Measurements from ENCODE around the gene RPS6KA5. TPM values are rescaled to one million over a fixed set of nuclear protein-coding genes. Genes with fewer than 3 reads are reported as not detected.

The RPS6KA5 gene
- total RNA-seq, 3 donors from 2014 or later: 17.3 to 19.5 (median 19.4) TPM

DNA sequence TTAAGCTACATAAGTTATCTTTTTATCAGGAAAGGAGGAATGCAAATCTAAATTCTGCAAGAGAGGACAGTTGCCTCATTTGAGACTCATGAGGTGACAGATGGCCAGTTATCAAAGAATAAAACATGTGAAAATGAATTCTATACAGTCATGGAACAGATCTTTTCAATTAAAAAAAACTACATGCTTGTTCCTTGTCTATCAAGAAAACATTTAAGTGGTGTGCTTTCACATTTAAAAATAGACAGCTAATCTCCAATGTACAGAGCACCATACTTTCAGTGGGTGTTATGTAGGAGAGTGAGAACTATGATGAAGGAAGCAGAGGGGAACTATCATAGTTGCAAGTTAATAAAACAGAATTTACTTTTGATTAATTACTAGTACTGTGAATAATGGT is 167.5 kb downstream of the RPS6KA5 start:
- ATAC-seq: no peak
- peaks cover 18% of the 10 kb centered on the region for H3K36me3 Mint-ChIP-seq (ENCODE audit: insufficient read depth)
- H3K9me3 Mint-ChIP-seq: no peaks in the 10 kb centered on the region
- DNase-seq: no peak
- H3K4me3 Mint-ChIP-seq: no peak overlapping the region
- no peaks in the 10 kb centered on the region for H3K27me3 Mint-ChIP-seq (ENCODE audit: low read depth)
- H3K4me1 Mint-ChIP-seq (ENCODE audit: low read depth): peaks cover 4% of the 10 kb centered on the region

GRCh38 chr14:90891326-90891725 is 169.1 kb downstream of the RPS6KA5 start:
- DNase-seq (no peak), ATAC-seq (no peak)
- no peaks in the 10 kb centered on the region for H3K9me3 Mint-ChIP-seq
- peaks cover 17% of the 10 kb centered on the region for H3K36me3 Mint-ChIP-seq (ENCODE audit: insufficient read depth)
- H3K27me3 Mint-ChIP-seq (ENCODE audit: low read depth): no peaks in the 10 kb centered on the region
- peaks cover 4% of the 10 kb centered on the region for H3K4me1 Mint-ChIP-seq (ENCODE audit: low read depth)
- no peak overlapping the region for H3K4me3 Mint-ChIP-seq

GRCh38 chr14:90890322-90891020 is 170.0 kb downstream of the RPS6KA5 start:
- Mint-ChIP-seq H3K4me1 (ENCODE audit: low read depth) (peaks cover 4% of the 10 kb centered on the region), H3K9me3 (no peaks in the 10 kb centered on the region), H3K36me3 (ENCODE audit: insufficient read depth) (peaks cover 17% of the 10 kb centered on the region), H3K27me3 (ENCODE audit: low read depth) (no peaks in the 10 kb centered on the region), H3K4me3 (no peak overlapping the region)
- DNase-seq (no peak), ATAC-seq (no peak)

GRCh38 chr14:90886297-90886815 is 174.1 kb downstream of the RPS6KA5 start:
- no peaks in the 10 kb centered on the region for H3K27me3 Mint-ChIP-seq (ENCODE audit: low read depth)
- H3K4me1 Mint-ChIP-seq (ENCODE audit: low read depth): no peaks in the 10 kb centered on the region
- H3K9me3 Mint-ChIP-seq: peaks cover 9% of the 10 kb centered on the region
- DNase-seq (no peak), ATAC-seq (no peak)
- H3K36me3 Mint-ChIP-seq (ENCODE audit: insufficient read depth): peaks cover 25% of the 10 kb centered on the region
- H3K4me3 Mint-ChIP-seq: no peak overlapping the region

DNA sequence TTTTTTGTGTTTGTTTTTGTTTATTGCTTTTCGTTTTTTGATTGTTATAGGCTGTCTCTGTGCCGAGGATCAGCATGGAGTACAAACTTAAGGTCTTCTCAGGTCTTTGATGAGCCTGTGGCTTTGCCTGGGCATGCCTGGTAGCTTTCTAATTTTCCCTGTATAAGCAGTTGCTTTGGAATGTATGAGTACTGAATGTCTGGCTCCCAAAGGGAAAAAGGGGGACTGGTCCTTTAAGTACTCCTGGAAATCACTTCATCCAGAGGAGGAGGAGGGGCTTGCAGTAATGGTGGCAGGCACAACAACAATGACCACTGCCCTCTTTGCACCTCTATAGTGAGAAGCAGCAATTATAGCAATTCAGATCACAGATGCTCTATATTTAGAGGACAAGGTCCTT is 176.7 kb downstream of the RPS6KA5 start:
- Mint-ChIP-seq H3K4me3 (no peak overlapping the region), H3K4me1 (ENCODE audit: low read depth) (no peaks in the 10 kb centered on the region), H3K36me3 (ENCODE audit: insufficient read depth) (peaks cover 34% of the 10 kb centered on the region), H3K9me3 (peaks cover 9% of the 10 kb centered on the region), H3K27me3 (ENCODE audit: low read depth) (no peaks in the 10 kb centered on the region)
- no peak for DNase-seq
- no peak for ATAC-seq

- peaks cover 30% of the 10 kb centered on the region for H3K36me3 Mint-ChIP-seq (ENCODE audit: insufficient read depth)
- H3K9me3 Mint-ChIP-seq: peaks cover 9% of the 10 kb centered on the region
- no peaks in the 10 kb centered on the region for H3K4me1 Mint-ChIP-seq (ENCODE audit: low read depth)
- H3K27me3 Mint-ChIP-seq (ENCODE audit: low read depth): no peaks in the 10 kb centered on the region
- DNase-seq (no peak), ATAC-seq (no peak)
- H3K4me3 Mint-ChIP-seq: no peak overlapping the region
Measured at GRCh38 chr14:90883197-90883596, 177.2 kb downstream of the RPS6KA5 start.

- H3K27me3 Mint-ChIP-seq (ENCODE audit: low read depth): no peaks in the 10 kb centered on the region
- peaks cover 9% of the 10 kb centered on the region for H3K9me3 Mint-ChIP-seq
- peaks cover 46% of the 10 kb centered on the region for H3K36me3 Mint-ChIP-seq (ENCODE audit: insufficient read depth)
- no peak for ATAC-seq
- DNase-seq: no peak
- H3K4me3 Mint-ChIP-seq: no peak overlapping the region
- H3K4me1 Mint-ChIP-seq (ENCODE audit: low read depth): no peaks in the 10 kb centered on the region
Measured at GRCh38 chr14:90880282-90880681, 180.2 kb downstream of the RPS6KA5 start.

DNA sequence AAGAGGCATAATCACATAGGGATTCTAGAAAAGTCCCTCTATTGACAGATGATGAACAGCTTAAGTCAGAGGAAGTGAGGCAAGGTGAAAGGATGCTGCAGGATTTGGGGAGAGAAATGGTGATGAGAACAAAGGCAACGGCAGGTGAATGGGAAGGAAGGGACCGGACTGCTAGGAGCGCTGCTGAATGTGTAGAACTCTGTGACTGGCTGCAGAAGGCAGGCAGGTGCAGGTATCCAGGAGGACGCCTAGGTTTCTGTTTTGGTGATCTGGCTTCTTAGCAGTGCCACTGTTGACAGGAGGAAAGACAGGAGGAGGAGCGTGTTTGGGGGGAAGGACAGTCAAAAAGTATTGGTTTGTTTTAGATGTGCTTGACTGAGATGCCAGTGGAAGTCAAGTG is 185.8 kb downstream of the RPS6KA5 start:
- H3K36me3 Mint-ChIP-seq (ENCODE audit: insufficient read depth): peaks cover 53% of the 10 kb centered on the region
- no peaks in the 10 kb centered on the region for H3K9me3 Mint-ChIP-seq
- H3K4me3 Mint-ChIP-seq: no peak overlapping the region
- DNase-seq: no peak
- peaks cover 2% of the 10 kb centered on the region for H3K4me1 Mint-ChIP-seq (ENCODE audit: low read depth)
- ATAC-seq: no peak
- no peaks in the 10 kb centered on the region for H3K27me3 Mint-ChIP-seq (ENCODE audit: low read depth)

DNA sequence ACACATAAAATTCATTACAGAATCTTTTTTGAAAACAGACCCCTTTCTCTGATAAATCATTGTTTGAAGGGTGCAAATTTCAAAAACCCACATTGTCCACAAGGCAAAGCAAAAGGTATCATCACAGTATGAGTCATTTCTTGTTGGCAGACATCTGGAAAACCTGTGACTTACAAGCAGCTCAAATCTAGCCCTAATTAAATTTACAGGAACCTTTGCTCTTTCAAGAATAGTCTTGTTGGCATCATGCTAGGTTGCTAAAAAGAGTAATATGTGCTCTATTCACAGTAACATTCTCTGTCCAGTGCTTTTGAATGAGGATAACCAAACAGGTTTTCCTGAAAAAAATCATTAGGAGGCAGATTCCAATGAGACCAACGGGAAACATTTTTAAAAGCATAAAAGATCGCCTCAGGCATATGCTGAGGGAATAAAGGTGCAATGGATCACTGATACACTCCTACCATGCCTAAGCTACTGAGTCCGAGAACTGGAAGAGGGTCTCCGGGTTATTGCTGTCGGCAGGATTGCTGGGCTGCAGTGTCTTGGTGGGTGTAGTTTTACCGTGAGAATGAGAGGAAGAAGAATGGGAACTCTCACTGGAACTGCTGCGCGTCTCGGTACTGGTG is 188.7 kb downstream of the RPS6KA5 start:
- Mint-ChIP-seq H3K4me1 (ENCODE audit: low read depth) (peaks cover 2% of the 10 kb centered on the region), H3K27me3 (ENCODE audit: low read depth) (no peaks in the 10 kb centered on the region), H3K9me3 (no peaks in the 10 kb centered on the region), H3K36me3 (ENCODE audit: insufficient read depth) (peaks cover 35% of the 10 kb centered on the region), H3K4me3 (no peak overlapping the region)
- DNase-seq: no peak
- ATAC-seq: no peak

DNA sequence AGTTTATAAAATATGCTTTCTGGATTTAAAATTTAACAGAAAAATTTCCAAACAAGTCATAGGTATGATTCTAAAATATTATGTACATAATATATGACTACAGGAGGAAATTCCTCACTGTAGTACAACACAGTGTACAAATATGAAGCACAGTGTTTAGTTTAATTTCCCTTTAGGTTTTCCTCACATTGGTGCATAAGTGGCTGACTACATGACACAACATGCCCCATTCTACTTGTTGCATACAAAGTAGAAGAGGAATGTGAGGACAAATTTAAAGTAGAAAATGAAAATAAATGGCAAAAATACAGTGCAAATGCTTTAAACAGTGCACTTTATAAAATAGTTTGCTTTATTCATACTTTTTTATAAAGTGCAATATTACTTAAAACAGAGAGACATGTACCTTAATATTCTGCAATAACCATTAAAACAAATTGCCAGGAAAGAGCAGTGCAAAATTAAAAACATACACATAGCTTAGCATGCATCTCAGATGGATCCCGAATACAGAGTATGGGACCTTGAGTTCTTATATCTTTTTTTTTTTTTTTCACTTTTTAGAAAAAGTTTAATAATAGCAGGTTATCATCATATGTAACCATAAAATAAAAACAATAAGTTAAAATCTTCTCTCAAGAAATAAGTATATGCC is 189.4 kb downstream of the RPS6KA5 start:
- no peak for ATAC-seq
- Mint-ChIP-seq H3K36me3 (ENCODE audit: insufficient read depth) (peaks cover 28% of the 10 kb centered on the region), H3K27me3 (ENCODE audit: low read depth) (no peaks in the 10 kb centered on the region)

DNA sequence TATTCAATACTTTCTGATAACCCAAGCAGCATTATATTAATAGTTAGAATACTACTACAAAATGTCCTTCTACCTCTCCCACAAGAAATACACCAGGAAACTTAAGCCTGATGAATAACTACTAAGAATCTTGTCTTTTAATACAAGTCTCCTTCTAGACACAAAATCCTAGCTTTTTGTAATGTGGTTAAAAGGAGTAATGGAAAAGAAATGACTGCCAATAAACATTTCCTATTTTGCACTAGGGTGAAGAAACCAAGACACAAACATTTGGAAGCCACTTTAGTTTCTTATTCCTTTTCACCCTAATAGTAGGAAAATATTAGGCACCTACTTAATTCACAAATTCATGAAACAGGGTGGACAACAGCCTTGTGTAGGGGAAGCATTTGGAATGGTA is 192.9 kb downstream of the RPS6KA5 start:
- peaks cover 2% of the 10 kb centered on the region for H3K4me1 Mint-ChIP-seq (ENCODE audit: low read depth)
- no peaks in the 10 kb centered on the region for H3K9me3 Mint-ChIP-seq
- H3K4me3 Mint-ChIP-seq: no peak overlapping the region
- ATAC-seq: no peak
- DNase-seq: no peak
- H3K36me3 Mint-ChIP-seq (ENCODE audit: insufficient read depth): peaks cover 15% of the 10 kb centered on the region
- H3K27me3 Mint-ChIP-seq (ENCODE audit: low read depth): no peaks in the 10 kb centered on the region

More for the DNA sequence above, 189.4 kb downstream of the RPS6KA5 start:
- Mint-ChIP-seq H3K4me1 (ENCODE audit: low read depth) (peaks cover 2% of the 10 kb centered on the region), H3K4me3 (no peak overlapping the region), H3K9me3 (no peaks in the 10 kb centered on the region)
- DNase-seq: no peak

DNA sequence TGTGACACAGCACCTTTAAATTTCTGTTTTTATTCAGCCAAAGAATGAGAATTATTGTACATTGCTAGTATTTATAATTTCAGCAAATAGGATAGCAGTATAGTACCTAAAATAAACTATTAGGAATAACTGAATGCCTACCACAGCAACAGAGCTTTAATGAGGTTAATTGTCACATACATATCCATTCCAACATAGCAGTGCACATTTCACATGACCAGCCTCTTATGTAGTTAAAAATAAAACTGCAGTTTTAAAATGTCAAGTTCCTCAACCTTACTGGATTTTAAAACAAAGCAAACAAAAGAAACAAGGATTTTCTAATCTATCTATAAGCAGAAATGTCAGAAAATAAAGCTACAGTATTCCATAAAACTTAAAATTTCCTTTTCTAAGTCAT is 193.6 kb downstream of the RPS6KA5 start:
- H3K4me3 Mint-ChIP-seq: no peak overlapping the region
- peaks cover 14% of the 10 kb centered on the region for H3K36me3 Mint-ChIP-seq (ENCODE audit: insufficient read depth)
- DNase-seq (no peak), ATAC-seq (no peak)
- peaks cover 2% of the 10 kb centered on the region for H3K4me1 Mint-ChIP-seq (ENCODE audit: low read depth)
- no peaks in the 10 kb centered on the region for H3K9me3 Mint-ChIP-seq
- H3K27me3 Mint-ChIP-seq (ENCODE audit: low read depth): no peaks in the 10 kb centered on the region

DNA sequence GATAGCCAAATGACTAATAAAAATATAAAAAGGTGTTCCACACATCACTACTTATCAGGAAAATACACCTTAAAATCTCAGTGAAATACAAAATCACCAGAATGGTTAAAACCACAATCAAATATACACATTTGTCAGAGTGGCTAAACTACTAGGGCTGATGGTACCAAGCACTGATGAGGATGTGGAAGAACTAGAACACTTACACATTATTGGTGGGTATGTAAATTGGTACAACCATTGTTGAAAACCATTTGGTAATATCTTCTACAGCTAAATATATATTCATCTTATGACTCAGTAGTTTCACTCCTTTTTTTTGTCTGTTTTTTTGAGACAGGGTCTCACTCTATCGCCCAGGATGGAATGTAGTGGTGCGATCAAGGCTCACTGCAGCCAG is 195.7 kb downstream of the RPS6KA5 start:
- Mint-ChIP-seq H3K4me1 (ENCODE audit: low read depth) (no peaks in the 10 kb centered on the region), H3K27me3 (ENCODE audit: low read depth) (no peaks in the 10 kb centered on the region), H3K36me3 (ENCODE audit: insufficient read depth) (peaks cover 14% of the 10 kb centered on the region), H3K4me3 (no peak overlapping the region), H3K9me3 (no peaks in the 10 kb centered on the region)
- no peak for DNase-seq
- no peak for ATAC-seq

DNA sequence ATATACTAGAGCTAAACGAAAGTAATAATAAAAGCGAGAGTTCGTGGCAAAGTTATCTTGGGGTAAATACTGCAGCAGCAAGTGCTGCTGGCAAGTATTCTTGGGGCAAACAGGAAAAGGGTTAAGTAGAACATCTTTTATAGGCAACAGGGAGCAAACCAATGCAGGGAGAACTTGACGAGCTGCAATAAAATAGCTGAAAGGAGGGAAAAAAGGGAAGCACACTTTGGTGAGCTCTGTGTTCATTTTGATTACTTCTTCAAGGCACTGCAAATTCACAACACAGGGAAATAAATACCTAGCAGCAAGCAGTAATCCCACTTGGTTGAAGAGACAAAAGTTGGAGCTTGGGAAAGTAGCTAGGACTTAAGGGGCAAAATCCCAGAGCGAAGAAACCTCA is 201.9 kb downstream of the RPS6KA5 start:
- Mint-ChIP-seq H3K9me3 (no peaks in the 10 kb centered on the region), H3K27me3 (ENCODE audit: low read depth) (no peaks in the 10 kb centered on the region), H3K36me3 (ENCODE audit: insufficient read depth) (peaks cover 12% of the 10 kb centered on the region), H3K4me3 (no peak overlapping the region), H3K4me1 (ENCODE audit: low read depth) (no peaks in the 10 kb centered on the region)
- no peak for ATAC-seq
- DNase-seq: no peak

DNA sequence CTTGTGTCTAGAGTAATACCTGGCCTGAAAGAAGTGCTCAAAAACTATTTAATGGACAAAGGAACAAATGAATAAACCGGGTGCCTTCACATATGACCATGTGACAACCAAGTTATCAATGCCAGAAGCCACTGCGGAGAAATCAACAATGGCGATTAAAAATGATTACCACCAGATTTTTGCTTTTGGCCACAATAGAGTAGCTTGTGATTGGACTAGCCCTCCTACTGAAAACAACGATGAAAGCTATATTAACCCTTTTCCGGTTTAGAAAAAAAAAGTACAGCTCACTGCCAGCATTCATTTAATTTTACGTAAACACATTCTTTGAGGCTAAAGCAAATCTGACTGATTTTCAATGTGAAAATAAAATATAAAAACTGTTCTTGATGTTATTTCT is 202.6 kb downstream of the RPS6KA5 start:
- H3K4me3 Mint-ChIP-seq: no peak overlapping the region
- H3K36me3 Mint-ChIP-seq (ENCODE audit: insufficient read depth): peaks cover 12% of the 10 kb centered on the region
- no peaks in the 10 kb centered on the region for H3K27me3 Mint-ChIP-seq (ENCODE audit: low read depth)
- ATAC-seq (no peak), DNase-seq (no peak)
- H3K4me1 Mint-ChIP-seq (ENCODE audit: low read depth): no peaks in the 10 kb centered on the region
- H3K9me3 Mint-ChIP-seq: no peaks in the 10 kb centered on the region
